Cardiac muscle cell (in vitro differentiated cells and primary cell): ENCODE data around the gene DNAJC30. TPM values are rescaled to one million over a fixed set of nuclear protein-coding genes. Genes with fewer than 3 reads are reported as not detected.
"Not testable (repeated sequence)": the region's sequence is repeated elsewhere in the genome, so short reads cannot be mapped to it uniquely, and the experiment has no call there.

Experiments
- DNase-seq, 2 donors: peaks; one replicate each; pipeline versions ENCODE4 v3.0.0 to v3.0.0-alpha.2; 2010 to 2017; ENCODE audit warnings: low read depth in 1 of 2, low spot score in 1 of 2
- H3K27ac ChIP-seq: fragments of 200-600 bp; sonication (generic); 2 replicates; pipeline ENCODE4 v1.5.1; 2016
- H3K27me3 ChIP-seq: fragments of 200-600 bp; sonication (generic); 2 replicates; pipeline ENCODE4 v1.6.0; 2016; ENCODE audit warnings: control low read depth
- H3K36me3 ChIP-seq: fragments of 200-600 bp; sonication (generic); 2 replicates; pipeline ENCODE4 v1.5.1; 2016; ENCODE audit warnings: control low read depth
- H3K4me1 ChIP-seq: fragments of 200-600 bp; sonication (generic); 2 replicates; pipeline ENCODE4 v1.8.1; 2017; ENCODE audit warnings: low read depth, mild to moderate bottlenecking, mixed run types
- H3K4me3 ChIP-seq: fragments of 200-600 bp; sonication (generic); 2 replicates; pipeline ENCODE4 v1.5.1; 2016; ENCODE audit warnings: mild to moderate bottlenecking
- H3K9me3 ChIP-seq: fragments of 200-600 bp; sonication (generic); 2 replicates; pipeline ENCODE4 v1.5.1; 2017; ENCODE audit warnings: low read depth, mild to moderate bottlenecking, control low read depth
- polyA plus RNA-seq: library from polyadenylated mRNA; unstranded; fragments of >200 nt; fragmentation: Nextera tagmentation; extraction: Ambion mirVana; gene quantifications from 2 replicates; pipeline ENCODE4 v1.2.1, GENCODE V29; 2016
- total RNA-seq: library from RNA; depleted of rRNA; stranded (reverse); fragments of >200 nt; gene quantifications from 2 replicates; pipeline ENCODE4 v1.2.3, GENCODE V29; 2016
- TF ChIP-seq, protein P1 (sequence below): IDR thresholded peaks from 2 replicates; pipeline ENCODE4 v1.5.1; 2012; ENCODE audit warnings: low read depth, mild to moderate bottlenecking, low read length

The DNAJC30 gene
- total and polyA plus RNA-seq, 2 experiments from 2014 or later, result 10.1 to 23.4 TPM

DNA sequence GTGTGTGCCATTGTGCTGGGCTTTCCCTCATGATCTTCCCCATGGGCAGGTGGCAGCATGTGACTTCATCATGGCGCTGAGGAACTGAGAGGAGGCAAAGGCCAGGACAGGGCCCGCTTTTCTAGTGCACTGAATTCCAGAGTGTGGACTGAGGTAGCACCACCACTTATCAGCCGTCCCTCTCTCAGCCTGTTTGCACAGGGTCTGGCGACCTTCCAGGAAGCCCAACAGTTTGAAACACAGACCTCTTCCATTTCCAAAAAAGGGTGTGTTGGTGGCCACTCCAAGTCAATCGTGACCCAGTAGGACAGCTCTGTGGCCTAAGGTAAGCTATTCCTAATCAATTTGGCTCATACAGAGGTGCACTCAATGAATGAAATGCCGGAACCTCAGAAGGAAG lies 4.4 kb downstream of the DNAJC30 start:
- H3K4me3 ChIP-seq, result no peak overlapping the region
- DNase-seq, result peak in 1 of 2 donors; percentile 49
- peaks cover 2% of the 10 kb centered on the region for H3K36me3 ChIP-seq
- H3K4me1 ChIP-seq, result peaks cover 11% of the 10 kb centered on the region
- no peaks in the 10 kb centered on the region for H3K9me3 ChIP-seq
- TF ChIP-seq, protein P1, sequence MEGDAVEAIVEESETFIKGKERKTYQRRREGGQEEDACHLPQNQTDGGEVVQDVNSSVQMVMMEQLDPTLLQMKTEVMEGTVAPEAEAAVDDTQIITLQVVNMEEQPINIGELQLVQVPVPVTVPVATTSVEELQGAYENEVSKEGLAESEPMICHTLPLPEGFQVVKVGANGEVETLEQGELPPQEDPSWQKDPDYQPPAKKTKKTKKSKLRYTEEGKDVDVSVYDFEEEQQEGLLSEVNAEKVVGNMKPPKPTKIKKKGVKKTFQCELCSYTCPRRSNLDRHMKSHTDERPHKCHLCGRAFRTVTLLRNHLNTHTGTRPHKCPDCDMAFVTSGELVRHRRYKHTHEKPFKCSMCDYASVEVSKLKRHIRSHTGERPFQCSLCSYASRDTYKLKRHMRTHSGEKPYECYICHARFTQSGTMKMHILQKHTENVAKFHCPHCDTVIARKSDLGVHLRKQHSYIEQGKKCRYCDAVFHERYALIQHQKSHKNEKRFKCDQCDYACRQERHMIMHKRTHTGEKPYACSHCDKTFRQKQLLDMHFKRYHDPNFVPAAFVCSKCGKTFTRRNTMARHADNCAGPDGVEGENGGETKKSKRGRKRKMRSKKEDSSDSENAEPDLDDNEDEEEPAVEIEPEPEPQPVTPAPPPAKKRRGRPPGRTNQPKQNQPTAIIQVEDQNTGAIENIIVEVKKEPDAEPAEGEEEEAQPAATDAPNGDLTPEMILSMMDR, result no peak
- H3K27me3 ChIP-seq, result no peaks in the 10 kb centered on the region
- peak overlapping the region; percentile 87 for H3K27ac ChIP-seq

- not testable (repeated sequence) for H3K27ac ChIP-seq, H3K36me3 ChIP-seq, H3K4me3 ChIP-seq, DNase-seq, H3K27me3 ChIP-seq, H3K4me1 ChIP-seq, H3K9me3 ChIP-seq
Observed at GRCh38 chr7:73676062-73676461, 7.2 kb downstream of the DNAJC30 start.

- no peaks in the 10 kb centered on the region for H3K9me3 ChIP-seq
- TF ChIP-seq, protein P1, result no peak
- H3K4me1 ChIP-seq, result no peaks in the 10 kb centered on the region
- H3K36me3 ChIP-seq, result peaks cover 2% of the 10 kb centered on the region
- DNase-seq, result no peak
- H3K27ac ChIP-seq, result no peak overlapping the region
- H3K27me3 ChIP-seq, result no peaks in the 10 kb centered on the region
- no peak overlapping the region for H3K4me3 ChIP-seq
Observed at GRCh38 chr7:73674468-73675124, 8.7 kb downstream of the DNAJC30 start.

DNA sequence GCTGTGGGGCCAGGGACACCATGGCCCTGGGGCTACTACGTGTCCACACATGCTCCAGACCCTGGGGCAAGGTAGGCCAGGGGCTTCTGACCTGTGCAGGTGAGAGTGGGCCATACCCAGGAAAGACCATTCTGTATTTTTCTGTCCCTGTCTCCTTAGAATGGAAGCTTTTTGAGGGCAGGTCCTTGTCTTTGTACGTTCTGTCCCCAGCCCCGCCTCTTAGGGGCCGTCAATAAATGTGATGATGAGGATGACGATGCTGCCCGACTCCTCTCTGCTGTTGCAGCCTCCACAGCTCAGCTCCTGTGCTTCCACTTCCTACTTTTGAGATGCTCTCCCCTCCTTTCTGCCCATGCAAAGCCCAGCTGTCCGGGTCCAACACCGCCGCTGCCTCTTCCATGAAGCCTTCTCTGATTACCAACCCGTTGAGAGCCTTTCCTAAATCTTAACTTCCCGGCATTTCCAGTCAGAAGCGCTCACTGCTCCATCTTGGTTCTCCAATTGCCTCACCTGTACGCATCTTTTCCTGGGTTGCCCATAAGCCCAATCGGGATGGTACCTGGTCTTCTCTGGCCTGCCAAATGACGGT lies 11.3 kb downstream of the DNAJC30 start:
- TF ChIP-seq, protein P1, result no peak
- no peak overlapping the region for H3K27ac ChIP-seq
- DNase-seq, result no peak
- peaks cover 7% of the 10 kb centered on the region for H3K4me1 ChIP-seq
- no peaks in the 10 kb centered on the region for H3K9me3 ChIP-seq
- H3K36me3 ChIP-seq, result no peaks in the 10 kb centered on the region
- H3K4me3 ChIP-seq, result no peak overlapping the region
- H3K27me3 ChIP-seq, result no peaks in the 10 kb centered on the region

- Histone ChIP-seq H3K27ac (no peak overlapping the region), H3K4me1 (peaks cover 7% of the 10 kb centered on the region), H3K36me3 (no peaks in the 10 kb centered on the region), H3K27me3 (no peaks in the 10 kb centered on the region), H3K4me3 (no peak overlapping the region), H3K9me3 (no peaks in the 10 kb centered on the region)
- no peak for DNase-seq
- TF ChIP-seq, protein P1, result no peak
Observed at GRCh38 chr7:73671322-73671661, 12.0 kb downstream of the DNAJC30 start.

DNA sequence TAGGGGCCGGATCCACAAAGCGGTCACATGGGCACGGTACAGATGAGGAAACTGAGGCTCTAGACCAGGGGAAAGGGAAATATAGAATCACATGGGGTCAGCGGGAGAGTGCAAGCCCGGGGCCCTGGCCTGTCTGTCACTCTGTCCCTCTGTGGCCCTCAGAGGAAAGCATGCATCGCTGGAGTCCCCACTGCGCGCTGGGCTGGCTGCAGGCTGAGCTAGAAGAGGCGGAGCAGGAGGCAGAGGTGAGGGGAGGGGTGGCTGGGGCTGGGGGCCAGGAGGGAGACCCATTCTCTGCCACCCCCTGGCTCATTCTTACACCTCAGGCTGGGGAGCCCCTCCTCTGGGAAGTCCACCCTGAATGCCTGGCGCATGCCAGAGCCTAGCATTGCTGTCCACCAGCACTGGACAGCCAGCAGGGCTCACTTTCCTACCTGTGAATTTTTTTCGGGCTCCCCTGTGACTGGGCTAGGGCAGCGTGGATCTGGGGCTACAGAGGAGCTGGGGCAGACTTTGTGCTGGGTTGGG lies 13.3 kb downstream of the DNAJC30 start:
- H3K27ac ChIP-seq, result no peak overlapping the region
- no peaks in the 10 kb centered on the region for H3K9me3 ChIP-seq
- peaks cover 7% of the 10 kb centered on the region for H3K4me1 ChIP-seq
- TF ChIP-seq, protein P1, result no peak
- H3K27me3 ChIP-seq, result no peaks in the 10 kb centered on the region
- no peaks in the 10 kb centered on the region for H3K36me3 ChIP-seq
- DNase-seq, result no peak
- no peak overlapping the region for H3K4me3 ChIP-seq
